ENCODE data around the gene FAM177A1.
"Not testable (repeated sequence)": the region's sequence is repeated elsewhere in the genome, so short reads cannot be mapped to it uniquely, and the experiment has no call there.

The FAM177A1 gene, protein sequence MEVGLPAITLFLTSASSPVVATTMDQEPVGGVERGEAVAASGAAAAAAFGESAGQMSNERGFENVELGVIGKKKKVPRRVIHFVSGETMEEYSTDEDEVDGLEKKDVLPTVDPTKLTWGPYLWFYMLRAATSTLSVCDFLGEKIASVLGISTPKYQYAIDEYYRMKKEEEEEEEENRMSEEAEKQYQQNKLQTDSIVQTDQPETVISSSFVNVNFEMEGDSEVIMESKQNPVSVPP

GRCh38 chr14:35046048-35046750 is at the start of gene FAM177A1:
TSS of gene FAM177A1 (plus strand) at chr14:35046272. CDS start at chr14:35046464, 192 bp downstream.
- DNase-seq = peak; percentile 94

DNA sequence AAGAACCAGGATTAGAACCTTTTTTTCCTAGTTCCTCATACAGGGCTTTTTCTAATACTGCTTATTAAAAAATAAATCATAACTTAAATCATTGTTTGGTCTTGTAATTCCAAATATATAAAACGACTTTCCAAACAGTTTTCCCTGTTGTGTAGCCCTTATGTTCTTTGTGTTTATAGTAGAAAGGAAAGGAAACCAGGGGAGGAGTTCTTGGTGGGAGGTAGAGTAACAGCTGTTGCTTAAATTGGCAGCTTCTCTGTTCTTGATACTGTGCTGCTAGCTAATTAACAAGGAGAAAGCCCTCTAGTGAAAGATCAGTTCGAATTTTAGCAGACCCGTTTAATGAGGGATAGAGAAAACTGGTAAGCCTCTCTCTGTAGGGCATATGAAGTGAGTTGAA is 48.3 kb upstream of the FAM177A1 start:
- peak; percentile 24 for DNase-seq

- DNase-seq = no peak
Measured at GRCh38 chr14:34999500-34999899, 46.6 kb upstream of the FAM177A1 start.

DNA sequence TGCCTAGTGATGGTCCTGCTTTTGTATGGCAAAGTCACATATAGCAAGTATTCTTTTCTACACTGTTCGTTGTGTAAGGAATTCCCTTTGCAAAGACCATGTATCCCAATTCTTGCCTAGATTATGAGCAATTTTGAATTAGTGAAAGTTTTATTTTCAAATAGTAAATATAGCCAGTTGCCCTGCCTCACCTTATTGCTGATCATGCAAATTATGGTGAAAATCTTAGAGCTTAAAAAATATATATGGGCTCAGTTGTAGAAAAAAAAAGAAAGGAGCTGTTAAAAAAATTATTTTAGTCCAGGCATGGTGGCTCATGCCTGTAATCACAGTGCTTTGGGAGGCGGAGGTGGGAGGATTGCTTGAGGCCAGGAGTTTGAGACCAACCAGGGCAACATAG is 44.5 kb upstream of the FAM177A1 start:
- DNase-seq = no peak

- DNase-seq = no peak
Measured at GRCh38 chr14:35004839-35005238, 41.2 kb upstream of the FAM177A1 start.

GRCh38 chr14:35016568-35016967 is 29.5 kb upstream of the FAM177A1 start:
- DNase-seq = no peak

DNA sequence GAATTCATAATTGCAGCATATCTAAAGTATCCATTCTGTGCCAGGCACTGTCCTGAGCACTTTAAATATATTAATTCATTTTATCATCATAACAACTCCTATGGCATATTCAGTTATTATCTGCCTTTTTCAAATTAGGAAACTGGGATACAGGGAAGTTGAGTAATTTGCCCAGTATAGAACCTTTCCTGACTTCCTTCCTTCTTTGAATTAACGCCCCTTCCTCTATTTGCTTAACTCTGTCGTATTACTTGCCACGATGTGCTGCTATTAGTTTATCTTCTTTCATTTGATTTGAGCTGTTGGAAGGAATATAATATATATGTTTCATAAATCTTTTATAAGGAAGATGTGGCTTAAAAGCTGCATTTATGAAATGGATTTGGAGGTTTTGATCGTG is 25.4 kb upstream of the FAM177A1 start:
- no peak for DNase-seq

DNA sequence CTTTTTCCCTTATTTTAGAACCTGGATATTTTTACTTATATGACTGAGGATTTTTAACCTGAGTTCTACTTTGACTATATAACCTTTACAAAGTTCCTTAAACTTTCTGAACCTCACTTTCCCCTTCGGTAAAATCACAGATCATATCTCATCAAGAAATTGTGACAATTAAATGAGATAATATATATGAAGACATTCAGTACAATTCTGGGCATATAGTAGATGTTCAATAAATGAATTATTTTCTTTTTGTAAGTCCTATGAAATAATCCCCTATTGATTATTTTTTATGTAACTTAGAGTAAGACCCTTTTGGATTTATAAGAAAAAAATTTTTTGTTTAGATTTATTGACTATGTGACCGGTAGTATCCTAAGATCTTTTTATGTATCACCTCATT is 17.6 kb upstream of the FAM177A1 start:
- no peak for DNase-seq

GRCh38 chr14:35032562-35032961 is 13.5 kb upstream of the FAM177A1 start:
- DNase-seq = no peak

GRCh38 chr14:35034440-35034833 is 11.6 kb upstream of the FAM177A1 start:
- no peak for DNase-seq

DNA sequence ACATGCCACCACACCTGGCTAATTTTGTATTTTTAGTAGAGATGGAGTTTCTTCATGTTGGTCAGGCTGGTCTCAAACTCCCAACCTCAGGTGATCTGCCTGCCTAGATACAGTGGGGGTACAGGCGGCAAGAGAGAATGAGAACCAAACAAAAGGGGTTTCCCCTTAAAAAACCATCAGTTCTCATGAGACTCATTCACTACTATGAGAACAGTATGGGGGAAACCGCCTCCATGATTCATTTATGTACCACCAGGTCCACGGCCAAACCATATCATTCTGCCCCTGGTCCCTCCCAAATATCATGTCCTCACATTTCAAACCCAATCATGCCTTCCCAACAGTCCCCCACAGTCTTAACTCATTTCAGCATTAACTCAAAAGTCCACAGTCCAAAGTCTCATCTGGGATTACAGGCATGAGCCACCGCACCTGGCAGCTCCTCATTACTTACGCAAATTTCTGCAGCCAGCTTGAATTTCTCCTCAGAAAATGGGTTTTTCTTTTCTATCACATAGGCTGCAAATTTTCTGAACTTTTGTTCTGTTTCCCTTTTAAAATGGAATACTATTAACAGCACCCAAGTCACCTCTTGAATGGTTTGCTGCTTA is 11.0 kb upstream of the FAM177A1 start:
- DNase-seq = not testable (repeated sequence)

DNA sequence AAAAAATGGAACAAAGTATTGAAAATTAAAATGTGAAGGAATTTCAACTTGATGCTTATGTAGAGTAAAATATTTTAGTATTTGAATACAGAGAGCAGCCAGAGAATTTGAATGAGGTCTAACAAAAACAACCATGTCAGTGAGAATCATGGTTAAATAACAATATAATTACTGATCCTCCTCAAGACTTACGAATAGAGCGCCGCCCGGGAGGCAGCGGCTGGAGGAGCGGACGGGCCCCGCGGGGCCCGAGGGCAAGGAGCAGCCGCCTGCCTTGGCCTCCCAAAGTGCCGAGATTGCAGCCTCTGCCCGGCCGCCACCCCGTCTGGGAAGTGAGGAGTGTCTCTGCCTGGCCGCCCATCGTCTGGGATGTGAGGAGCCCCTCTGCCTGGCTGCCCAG is 7.8 kb upstream of the FAM177A1 start:
- DNase-seq = not testable (repeated sequence)

DNA sequence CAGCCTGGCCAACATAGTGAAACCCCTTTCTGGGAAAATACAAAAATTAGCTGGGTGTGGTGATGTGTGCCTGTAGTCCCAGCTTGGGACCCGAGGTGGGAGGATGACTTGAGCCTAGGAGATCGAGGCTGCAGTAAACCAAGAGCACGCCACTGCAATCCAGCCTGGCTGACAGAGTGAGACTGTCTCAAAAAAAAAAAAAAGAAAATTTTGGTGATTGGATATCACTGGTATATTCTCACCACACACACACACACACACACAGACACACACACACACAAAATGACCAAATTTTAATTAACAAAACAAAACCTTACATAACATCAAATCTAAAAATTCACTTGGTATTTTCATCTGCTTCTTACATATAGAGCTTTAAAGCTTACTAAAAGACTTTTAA is 3.4 kb upstream of the FAM177A1 start:
- DNase-seq = no peak

- DNase-seq = no peak
Measured at GRCh38 chr14:35043046-35043445, 3.0 kb upstream of the FAM177A1 start.

- DNase-seq = no peak
Measured at GRCh38 chr14:35044939-35045797, 904 bp upstream of the FAM177A1 start.

DNA sequence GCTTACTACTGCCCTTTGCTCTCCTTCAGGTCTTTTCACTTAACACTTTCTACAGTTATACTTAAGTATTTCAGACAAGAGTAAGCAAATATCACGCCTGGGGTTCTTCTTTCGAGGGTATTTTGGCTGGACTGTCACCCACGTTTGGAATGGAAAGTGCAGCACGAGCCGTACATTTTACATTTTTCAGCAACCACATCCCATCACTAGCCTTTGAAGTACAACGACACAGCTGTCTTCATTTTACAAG is 349 bp upstream of the FAM177A1 start:
- DNase-seq = no peak

- no peak for DNase-seq
Measured at GRCh38 chr14:35046751-35047536, 872 bp downstream of the FAM177A1 start.

GRCh38 chr14:35047976-35048513 is 2.0 kb downstream of the FAM177A1 start:
- no peak for DNase-seq

DNA sequence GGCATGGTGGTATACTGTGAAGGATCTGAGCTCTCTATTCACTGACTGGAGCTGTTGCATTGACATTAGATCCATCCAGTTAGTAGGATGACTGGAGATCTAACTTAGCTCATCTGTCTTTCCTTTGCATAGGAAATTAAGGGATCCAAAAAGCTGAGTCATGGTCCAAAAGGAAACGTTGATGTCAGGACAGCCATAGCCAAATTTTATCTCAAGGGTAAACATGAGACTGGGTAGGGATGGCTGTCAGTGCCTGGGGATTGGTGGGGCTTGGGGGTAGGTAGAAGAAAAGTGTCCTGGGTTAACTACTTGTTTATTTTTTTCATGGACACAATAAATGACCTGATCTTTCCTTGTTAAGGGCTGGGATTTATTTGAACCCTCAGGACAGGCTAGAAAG is 4.6 kb downstream of the FAM177A1 start:
- no peak for DNase-seq

DNA sequence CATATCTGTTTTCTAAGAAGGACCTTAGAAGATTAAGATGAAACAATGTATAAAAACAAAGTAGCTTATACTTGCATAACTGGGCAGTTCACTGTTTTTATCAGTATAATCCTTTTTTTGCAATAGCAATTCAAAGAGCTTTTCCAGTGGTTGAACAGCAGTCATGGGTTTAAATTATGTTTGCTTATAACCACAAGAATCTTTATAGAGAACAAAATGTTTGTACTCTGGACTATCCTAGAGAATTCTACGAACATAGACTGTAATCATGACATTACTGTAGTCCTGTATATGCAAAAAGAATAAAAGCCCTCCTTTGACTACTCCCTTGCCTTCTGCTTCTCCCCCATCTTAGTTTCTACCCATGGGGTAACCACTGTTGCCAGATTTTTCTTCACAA is 5.7 kb downstream of the FAM177A1 start:
- DNase-seq = no peak

GRCh38 chr14:35052637-35053036 is 6.6 kb downstream of the FAM177A1 start:
- no peak for DNase-seq

DNA sequence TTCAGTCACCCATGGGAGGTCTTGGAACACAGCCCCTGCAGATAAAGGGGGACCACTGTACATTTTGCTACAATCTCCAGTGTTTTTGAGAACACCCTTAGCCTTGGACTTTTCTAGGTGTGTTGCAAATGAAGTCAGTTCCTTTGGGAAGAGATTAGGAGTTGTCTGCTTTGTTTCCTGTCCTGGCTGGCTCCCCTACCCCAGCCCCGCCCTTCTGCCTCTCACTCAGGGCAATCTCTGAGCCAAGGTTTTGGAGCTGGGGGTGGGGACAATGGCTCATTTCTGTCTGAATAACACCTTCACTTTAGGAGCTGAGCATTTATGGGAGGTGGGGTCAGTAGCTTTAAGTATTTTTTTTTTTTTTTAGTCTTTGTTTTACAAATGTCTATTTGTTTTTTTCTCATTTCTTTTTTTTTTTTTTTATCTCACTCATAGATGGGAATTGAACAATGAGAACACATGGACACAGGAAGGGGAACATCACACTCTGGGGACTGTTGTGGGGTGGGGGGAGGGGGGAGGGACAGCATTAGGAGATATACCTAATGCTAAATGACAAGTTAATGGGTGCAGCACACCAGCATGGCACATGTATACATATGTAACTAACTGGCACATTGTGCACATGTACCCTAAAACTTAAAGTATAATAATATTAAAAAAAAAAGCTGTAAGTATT is 15.2 kb downstream of the FAM177A1 start:
- DNase-seq = not testable (repeated sequence)
